ENCODE results near the gene KCNN1.

KCNN1 gene

GRCh38 chr19:18000480-18000914 is 33.6 kb downstream of the KCNN1 start:
- TF ChIP-seq, protein P1, sequence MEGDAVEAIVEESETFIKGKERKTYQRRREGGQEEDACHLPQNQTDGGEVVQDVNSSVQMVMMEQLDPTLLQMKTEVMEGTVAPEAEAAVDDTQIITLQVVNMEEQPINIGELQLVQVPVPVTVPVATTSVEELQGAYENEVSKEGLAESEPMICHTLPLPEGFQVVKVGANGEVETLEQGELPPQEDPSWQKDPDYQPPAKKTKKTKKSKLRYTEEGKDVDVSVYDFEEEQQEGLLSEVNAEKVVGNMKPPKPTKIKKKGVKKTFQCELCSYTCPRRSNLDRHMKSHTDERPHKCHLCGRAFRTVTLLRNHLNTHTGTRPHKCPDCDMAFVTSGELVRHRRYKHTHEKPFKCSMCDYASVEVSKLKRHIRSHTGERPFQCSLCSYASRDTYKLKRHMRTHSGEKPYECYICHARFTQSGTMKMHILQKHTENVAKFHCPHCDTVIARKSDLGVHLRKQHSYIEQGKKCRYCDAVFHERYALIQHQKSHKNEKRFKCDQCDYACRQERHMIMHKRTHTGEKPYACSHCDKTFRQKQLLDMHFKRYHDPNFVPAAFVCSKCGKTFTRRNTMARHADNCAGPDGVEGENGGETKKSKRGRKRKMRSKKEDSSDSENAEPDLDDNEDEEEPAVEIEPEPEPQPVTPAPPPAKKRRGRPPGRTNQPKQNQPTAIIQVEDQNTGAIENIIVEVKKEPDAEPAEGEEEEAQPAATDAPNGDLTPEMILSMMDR (IDR thresholded peaks at IDR 0.05; ENCODE audit: low read length): no peak
- TF ChIP-seq EZH2 (IDR thresholded peaks at IDR 0.05; ENCODE audit: borderline replicate concordance, low read length): no peak
- H4K20me1 ChIP-seq (ENCODE audit: insufficient read depth, low read length): no peaks in the 10 kb centered on the region
- peaks cover 32% of the 10 kb centered on the region for H3K4me1 ChIP-seq (ENCODE audit: insufficient read depth, low read length, severe bottlenecking)
- peak overlapping the region; percentile 8; the same call in 1 of the 2 replicates for H3K4me2 ChIP-seq (ENCODE audit: low read length)
- H3K9me2 ChIP-seq (ENCODE audit: low read depth, low read length): no peaks in the 10 kb centered on the region
- H3K9ac ChIP-seq (ENCODE audit: low read length): peak overlapping the region; percentile 11; the same call in 1 of the 2 replicates
- no peaks in the 10 kb centered on the region for H3K9me3 ChIP-seq (ENCODE audit: low read length)
- no peaks in the 10 kb centered on the region for H3K36me3 ChIP-seq (ENCODE audit: insufficient read depth, low read length)
- H3K79me2 ChIP-seq (ENCODE audit: insufficient read depth, low read length): peaks cover 6% of the 10 kb centered on the region; the same call in 1 of the 2 replicates
- H3F3A ChIP-seq (ENCODE audit: insufficient read depth, low read length): 0 out of 2 replicates have a peak, but pooled peaks cover 7% of the 10 kb centered on the region
- no peaks in the 10 kb centered on the region for H3K27me3 ChIP-seq (ENCODE audit: insufficient read depth, low read length)
- peak overlapping the region; percentile 81 for H3K27ac ChIP-seq (ENCODE audit: low read depth, low read length, poor library complexity, severe bottlenecking)
- H3K4me3 ChIP-seq (ENCODE audit: low read depth, low read length, poor library complexity, severe bottlenecking): peak overlapping the region; percentile 14
- no peak overlapping the region for H2AFZ ChIP-seq (ENCODE audit: low read length)

DNA sequence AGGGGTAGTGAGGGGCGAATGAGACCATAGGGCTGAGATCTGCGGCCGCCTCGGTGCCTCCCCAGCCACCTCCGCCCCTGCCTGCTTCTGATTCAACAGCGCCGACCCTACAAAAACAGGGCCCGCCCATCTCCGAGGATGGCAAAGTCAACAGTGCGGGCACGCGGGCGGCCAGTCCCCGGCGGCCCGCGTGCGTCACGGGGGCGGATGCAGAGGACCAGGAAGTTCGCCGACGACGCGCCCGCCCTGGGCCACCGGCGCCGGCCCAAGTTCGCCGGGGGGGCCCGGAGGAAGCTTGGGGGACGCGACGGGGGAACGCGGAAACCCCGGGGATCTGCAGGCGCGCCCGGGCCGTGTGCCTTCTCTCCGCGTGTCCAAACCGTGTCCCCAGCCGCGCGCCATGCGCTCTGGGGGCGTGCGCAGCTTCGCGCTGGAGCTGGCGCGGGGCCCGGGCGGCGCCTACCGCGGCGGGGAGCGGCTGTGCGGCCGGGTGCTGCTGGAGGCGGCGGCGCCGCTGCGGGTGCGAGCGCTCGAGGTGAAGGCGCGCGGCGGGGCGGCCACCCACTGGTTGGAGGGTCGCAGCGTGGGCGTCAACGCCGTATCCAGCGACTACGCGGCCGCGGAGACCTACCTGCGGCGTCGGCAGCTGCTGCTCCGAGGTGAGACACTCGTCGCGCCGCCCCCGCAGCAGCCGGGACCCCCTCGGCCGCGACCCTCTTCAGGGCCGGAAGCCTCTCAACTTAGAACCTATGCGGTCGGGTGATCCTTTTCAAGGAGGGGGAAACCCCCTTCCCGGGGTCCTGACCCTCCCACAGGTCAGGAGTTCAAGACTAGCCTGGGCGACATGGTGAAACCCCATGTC is 34.2 kb downstream of the KCNN1 start:
- Histone ChIP-seq H3K36me3 (ENCODE audit: insufficient read depth, low read length) (no peaks in the 10 kb centered on the region), H3K4me2 (ENCODE audit: low read length) (peak overlapping the region; percentile 91), H2AFZ (ENCODE audit: low read length) (no peak overlapping the region), H3K27ac (ENCODE audit: low read depth, low read length, poor library complexity, severe bottlenecking) (peak overlapping the region; percentile 68), H3K4me1 (ENCODE audit: insufficient read depth, low read length, severe bottlenecking) (peaks cover 32% of the 10 kb centered on the region), H3K4me3 (ENCODE audit: low read depth, low read length, poor library complexity, severe bottlenecking) (peak overlapping the region; percentile 78), H3F3A (ENCODE audit: insufficient read depth, low read length) (0 out of 2 replicates have a peak, but pooled peaks cover 7% of the 10 kb centered on the region), H3K79me2 (ENCODE audit: insufficient read depth, low read length) (peaks cover 6% of the 10 kb centered on the region; the same call in 1 of the 2 replicates), H3K9ac (ENCODE audit: low read length) (peak overlapping the region; percentile 90), H3K9me2 (ENCODE audit: low read depth, low read length) (no peaks in the 10 kb centered on the region), H4K20me1 (ENCODE audit: insufficient read depth, low read length) (no peaks in the 10 kb centered on the region), H3K27me3 (ENCODE audit: insufficient read depth, low read length) (no peaks in the 10 kb centered on the region), H3K9me3 (ENCODE audit: low read length) (no peaks in the 10 kb centered on the region)
- TF ChIP-seq, protein P1 (IDR thresholded peaks at IDR 0.05; ENCODE audit: low read length): no peak
- no peak for TF ChIP-seq EZH2 (IDR thresholded peaks at IDR 0.05; ENCODE audit: borderline replicate concordance, low read length)

GRCh38 chr19:18001777-18002345 is 35.0 kb downstream of the KCNN1 start:
- Histone ChIP-seq H3K9me2 (ENCODE audit: low read depth, low read length) (no peaks in the 10 kb centered on the region), H3F3A (ENCODE audit: insufficient read depth, low read length) (0 out of 2 replicates have a peak, but pooled peaks cover 7% of the 10 kb centered on the region), H2AFZ (ENCODE audit: low read length) (no peak overlapping the region), H3K27me3 (ENCODE audit: insufficient read depth, low read length) (no peaks in the 10 kb centered on the region), H3K9me3 (ENCODE audit: low read length) (no peaks in the 10 kb centered on the region), H3K27ac (ENCODE audit: low read depth, low read length, poor library complexity, severe bottlenecking) (peak overlapping the region; percentile 68), H3K36me3 (ENCODE audit: insufficient read depth, low read length) (no peaks in the 10 kb centered on the region), H3K4me3 (ENCODE audit: low read depth, low read length, poor library complexity, severe bottlenecking) (peak overlapping the region; percentile 78), H3K4me2 (ENCODE audit: low read length) (peak overlapping the region; percentile 91), H3K9ac (ENCODE audit: low read length) (peak overlapping the region; percentile 90), H3K4me1 (ENCODE audit: insufficient read depth, low read length, severe bottlenecking) (peaks cover 31% of the 10 kb centered on the region), H4K20me1 (ENCODE audit: insufficient read depth, low read length) (no peaks in the 10 kb centered on the region), H3K79me2 (ENCODE audit: insufficient read depth, low read length) (peaks cover 6% of the 10 kb centered on the region; the same call in 1 of the 2 replicates)
- TF ChIP-seq, protein P1 (IDR thresholded peaks at IDR 0.05; ENCODE audit: low read length): no peak
- TF ChIP-seq EZH2 (IDR thresholded peaks at IDR 0.05; ENCODE audit: borderline replicate concordance, low read length): no peak
